Ovary (tissue), 9 donors: ENCODE data around the gene SKIL. TPM values are rescaled to one million over a fixed set of nuclear protein-coding genes. Genes with fewer than 3 reads are reported as not detected.

Experiments used
- DNase-seq, 5 donors: peaks; one replicate each; pipeline ENCODE4 v3.0.0-alpha.2; 2019 to 2020
- H3K27ac ChIP-seq, 2 donors: fragments of 200-600 bp; one replicate each; pipeline versions ENCODE4 v1.5.1 to v1.8.0; 2019 to 2022
- H3K27me3 ChIP-seq: fragments of 200-600 bp; one replicate; pipeline ENCODE4 v1.8.0; 2022
- H3K36me3 ChIP-seq: fragments of 200-600 bp; sonication (generic); one replicate; pipeline ENCODE4 v1.5.1; 2019
- H3K4me1 ChIP-seq: one replicate; pipeline ENCODE4 v1.8.1; 2013; ENCODE audit warnings: mild to moderate bottlenecking, moderate library complexity; ENCODE audit not compliant: insufficient read depth
- H3K4me3 ChIP-seq: fragments of 200-600 bp; sonication (generic); one replicate; pipeline ENCODE4 v1.5.1; 2017
- H3K9me3 ChIP-seq, 2 donors: fragments of 200-600 bp in 1 of 2; sonication (generic) in 1 of 2; one replicate each; pipeline versions ENCODE4 v1.5.1 to v1.8.1; 2013 to 2019; ENCODE audit warnings: mild to moderate bottlenecking in 1 of 2, moderate library complexity in 1 of 2
- EP300 ChIP-seq: sonication (generic); formaldehyde crosslinking; IDR thresholded peaks from one replicate; pipeline ENCODE4 v1.6.1; 2017; ENCODE audit warnings: antibody characterized with exemption
- POLR2A ChIP-seq: fragments of 450-650 bp; IDR thresholded peaks from one replicate; pipeline ENCODE4 v1.6.1; 2017; ENCODE audit warnings: antibody characterized with exemption, mild to moderate bottlenecking, moderate library complexity
- WGBS, 3 donors: extraction: QIAGEN DNeasy Blood & Tissue Kit in 1 of 3; methylation state at CpG; one replicate each; pipeline versions ENCODE4 v1.1.5 to v1.1.7; 2013 to 2017; 5-methylcytosine and 5-hydroxymethylcytosine counted together
- intact Hi-C, 4 donors: fragments of 100-400 bp; cut with DNase I; formaldehyde crosslinking; loops; one replicate each; pipeline versions ENCODE4 v1.11.0 to v1.15.1; 2022 to 2023
- polyA plus RNA-seq, 2 donors: library from polyadenylated mRNA; stranded (reverse); fragments of 200-250 nt in 1 of 2; fragments of 350-450 nt in 1 of 2; fragmentation: Illumina TruSeq in 1 of 2; extraction: RNeasy Lipid Tissue Mini Kit (QIAGEN cat#74804) in 1 of 2; gene quantifications; one replicate each; pipeline ENCODE4 v1.2.3, GENCODE V29; 2013 to 2014
- total RNA-seq, 7 donors: library from RNA; depleted of rRNA in 2 of 7; stranded (reverse); fragments of >200 nt in 2 of 7; fragmentation: NEBNext Ultra II Directional in 3 of 7; extraction: Animal tissue kit (Norgen Biotek cat#: 25700) in 3 of 7; gene quantifications; one replicate each; pipeline versions ENCODE4 v1.1.0 to v1.2.4, GENCODE V29; 2016 to 2023
- TF ChIP-seq, protein P1 (sequence below), 3 donors: fragments of 450-650 bp in 2 of 3; fragments of 200-600 bp in 1 of 3; IDR thresholded peaks; one replicate each; pipeline versions ENCODE4 v1.5.1 to v1.8.0; 2016 to 2022; ENCODE audit warnings: antibody characterized with exemption in 3 of 3, mild to moderate bottlenecking in 1 of 3
- donor health status: DM: no; HTN: no; CAD: no; lungs with moderate emphysema.
- donor health status: DM: no; HTN: no; CAD: no.
- donor health status: Bipolar disorder and iron deficiency.
- donor health status: DM: yes; HTN: yes; CAD: no.
- donor health status: DM: no; HTN: no; CAD: no.
- donor health status: DM: yes; HTN: yes; CAD: no.

SKIL gene
- total and polyA plus RNA-seq, 9 donors = 8.2 to 57.8 (median 47.4) TPM

DNA sequence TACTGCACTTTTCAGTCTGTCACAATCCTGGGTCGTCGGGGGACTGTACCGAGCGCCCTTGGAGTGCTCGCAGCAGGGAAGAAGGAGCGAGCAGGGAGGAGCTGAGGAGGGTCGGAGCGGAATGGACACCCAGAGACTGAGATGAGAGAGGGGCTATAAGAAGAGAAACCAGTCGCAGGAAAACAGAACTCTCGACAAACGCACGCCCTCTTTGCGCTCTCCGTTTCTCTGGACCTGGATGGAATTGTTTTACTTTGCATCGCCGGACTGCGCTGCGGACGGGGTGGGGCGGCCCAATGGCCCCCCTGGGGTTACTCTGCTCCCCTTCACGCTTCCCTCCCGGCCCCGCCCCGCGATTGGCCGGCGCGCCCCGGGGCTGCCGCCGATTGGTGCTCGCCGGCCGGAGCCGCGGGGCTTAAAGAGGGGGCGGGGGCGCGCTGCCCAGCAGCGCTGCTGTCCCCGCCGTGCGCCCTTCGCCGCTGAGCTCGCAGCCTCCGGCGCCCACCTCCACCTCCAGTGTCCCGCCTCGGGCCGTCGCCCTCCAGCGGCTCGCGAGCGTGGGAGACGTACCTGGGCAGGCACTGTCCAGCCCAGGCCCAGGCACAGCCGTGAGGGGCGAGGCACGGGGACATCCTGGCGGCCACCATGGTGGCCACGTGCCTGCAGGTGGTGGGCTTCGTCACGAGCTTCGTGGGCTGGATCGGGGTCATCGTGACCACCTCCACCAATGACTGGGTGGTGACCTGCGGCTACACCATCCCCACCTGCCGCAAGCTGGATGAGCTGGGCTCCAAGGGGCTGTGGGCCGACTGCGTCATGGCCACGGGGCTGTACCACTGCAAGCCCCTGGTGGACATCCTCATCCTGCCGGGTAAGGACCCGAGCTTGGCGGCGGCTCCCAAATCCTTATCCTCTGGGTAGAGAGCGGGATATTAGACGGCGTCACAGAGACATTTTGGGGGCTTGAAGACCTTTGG, 61.2 kb downstream of the SKIL start, which contains the start of gene CLDN11:
CLDN11 (plus strand) TSS at position 447 of the 977 bp plus-strand sequence; CDS start at position 646, 199 bp downstream.
- Histone ChIP-seq H3K27ac (peak within 1 kb of the TSS; percentile 77 to 91), H3K27me3 (no peaks in the 10 kb centered on the region), H3K9me3 (no peaks in the 10 kb centered on the region), H3K4me1 (peaks cover 16% of the 10 kb centered on the region), H3K36me3 (no peaks in the 10 kb centered on the region), H3K4me3 (peak within 1 kb of the TSS; percentile 53)
- intact Hi-C loops = loop anchor here (2.0 to 10.0 kb wide), 11 partner anchors 61 to 426 kb away; partner anchors contain the start of genes PHC3 (in 1 of the 4) and SKIL (in 1 of the 4)
- 1 to 2% (median 1%) methylated on average over 66 to 79 of the region's 79 CpGs for WGBS, 3 donors
- DNase-seq = peak; percentile 85 to 92 (median 86)
- peak; percentile 74 for TF ChIP-seq POLR2A
- no peak for TF ChIP-seq EP300
- TF ChIP-seq, protein P1, sequence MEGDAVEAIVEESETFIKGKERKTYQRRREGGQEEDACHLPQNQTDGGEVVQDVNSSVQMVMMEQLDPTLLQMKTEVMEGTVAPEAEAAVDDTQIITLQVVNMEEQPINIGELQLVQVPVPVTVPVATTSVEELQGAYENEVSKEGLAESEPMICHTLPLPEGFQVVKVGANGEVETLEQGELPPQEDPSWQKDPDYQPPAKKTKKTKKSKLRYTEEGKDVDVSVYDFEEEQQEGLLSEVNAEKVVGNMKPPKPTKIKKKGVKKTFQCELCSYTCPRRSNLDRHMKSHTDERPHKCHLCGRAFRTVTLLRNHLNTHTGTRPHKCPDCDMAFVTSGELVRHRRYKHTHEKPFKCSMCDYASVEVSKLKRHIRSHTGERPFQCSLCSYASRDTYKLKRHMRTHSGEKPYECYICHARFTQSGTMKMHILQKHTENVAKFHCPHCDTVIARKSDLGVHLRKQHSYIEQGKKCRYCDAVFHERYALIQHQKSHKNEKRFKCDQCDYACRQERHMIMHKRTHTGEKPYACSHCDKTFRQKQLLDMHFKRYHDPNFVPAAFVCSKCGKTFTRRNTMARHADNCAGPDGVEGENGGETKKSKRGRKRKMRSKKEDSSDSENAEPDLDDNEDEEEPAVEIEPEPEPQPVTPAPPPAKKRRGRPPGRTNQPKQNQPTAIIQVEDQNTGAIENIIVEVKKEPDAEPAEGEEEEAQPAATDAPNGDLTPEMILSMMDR (IDR thresholded peaks at IDR 0.05) = peak in 2 of 3 donors; percentile 25 to 36

DNA sequence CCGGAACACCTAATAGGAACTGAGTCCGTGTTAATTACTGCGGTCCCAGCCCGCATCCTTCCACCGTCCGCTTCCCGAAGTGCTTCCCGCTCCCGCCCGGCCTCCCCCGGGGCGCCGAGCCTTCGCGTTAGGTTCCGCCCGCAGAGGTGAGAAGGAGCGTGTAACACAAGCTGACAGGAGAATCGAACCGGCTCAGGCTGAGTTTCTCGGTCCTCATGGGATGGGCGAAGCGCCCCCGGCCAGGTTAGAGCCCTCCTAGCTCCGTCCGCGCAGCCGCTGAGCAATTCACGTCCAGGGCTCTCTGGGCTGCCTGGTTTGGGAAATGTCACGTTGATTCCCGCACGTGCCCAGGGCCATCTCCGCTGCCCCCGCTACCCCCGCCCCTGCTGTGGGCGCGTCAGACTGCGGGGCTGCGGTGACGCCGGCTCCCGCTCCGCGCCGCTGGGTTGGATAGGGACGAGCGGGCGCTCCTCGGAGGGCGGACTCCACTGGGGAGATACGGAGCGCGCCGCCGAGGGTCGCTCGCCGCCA, 62.1 kb downstream of the SKIL start:
- H3K4me3 ChIP-seq = peak overlapping the region; percentile 53
- no peaks in the 10 kb centered on the region for H3K9me3 ChIP-seq
- 1 to 3% (median 1%) methylated on average over 15 to 58 of the region's 58 CpGs for WGBS, 3 donors
- intact Hi-C loops = loop anchor here (2.0 to 10.0 kb wide), 13 partner anchors 55 to 425 kb away; partner anchors contain the start of genes PHC3 (in 1 of the 4) and SKIL (in 1 of the 4)
- H3K36me3 ChIP-seq = no peaks in the 10 kb centered on the region
- H3K4me1 ChIP-seq = peaks cover 15% of the 10 kb centered on the region
- DNase-seq = peak; percentile 65 to 78 (median 69)
- TF ChIP-seq POLR2A = peak; percentile 50
- TF ChIP-seq, protein P1 (IDR thresholded peaks at IDR 0.05) = no peak
- no peaks in the 10 kb centered on the region for H3K27me3 ChIP-seq
- peak overlapping the region; percentile 77 to 91 for H3K27ac ChIP-seq

DNA sequence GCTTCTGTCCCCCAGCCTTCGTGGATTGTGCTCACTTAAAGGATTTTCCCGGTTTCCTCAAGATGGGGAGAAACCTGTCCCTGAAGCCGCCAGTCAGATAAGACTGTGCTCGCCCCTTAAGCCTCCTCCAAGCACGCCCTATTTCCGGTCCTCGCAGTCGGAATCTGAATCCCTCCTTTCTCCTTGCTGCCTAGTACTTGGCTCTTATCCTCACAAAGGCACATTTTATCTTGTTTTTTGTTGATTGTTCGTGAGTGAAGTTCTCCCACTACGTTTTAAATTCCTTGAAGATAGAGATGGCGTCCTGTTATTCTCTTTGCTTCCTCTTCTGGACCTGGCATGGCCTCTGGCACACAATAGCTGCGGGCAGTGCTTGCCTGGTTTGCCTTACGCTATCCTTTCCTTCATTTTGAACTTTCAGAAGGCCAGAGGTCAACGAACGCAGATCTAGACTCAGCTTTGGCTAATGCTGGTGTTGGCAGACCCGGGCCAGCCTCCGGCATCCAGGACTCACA, 62.8 kb downstream of the SKIL start:
- intact Hi-C loops = loop anchor here in 3 of 4 donors (5.0 to 10.0 kb wide), 3 partner anchors 54 to 77 kb away; no protein-coding TSS in a partner anchor
- H3K4me3 ChIP-seq = peak overlapping the region; percentile 53
- 5 to 11% (median 6%) methylated on average over 17 of the region's 17 CpGs for WGBS, 3 donors

More for the DNA sequence above, 62.8 kb downstream of the SKIL start:
- peak overlapping the region; percentile 77 to 91 for H3K27ac ChIP-seq
- H3K36me3 ChIP-seq = no peaks in the 10 kb centered on the region
- peak; percentile 43 to 58 (median 50) for DNase-seq
- peaks cover 16% of the 10 kb centered on the region for H3K4me1 ChIP-seq
- TF ChIP-seq, protein P1 (IDR thresholded peaks at IDR 0.05) = no peak
- no peak for TF ChIP-seq EP300
- TF ChIP-seq POLR2A = no peak
- H3K27me3 ChIP-seq = no peaks in the 10 kb centered on the region
- H3K9me3 ChIP-seq = no peaks in the 10 kb centered on the region
